Measurements from ENCODE around the gene RBMS3.
"Not testable (repeated sequence)": the region's sequence is repeated elsewhere in the genome, so short reads cannot be mapped to it uniquely, and the experiment has no call there.

Gene RBMS3

GRCh38 chr3:29393946-29394345 lies 113.1 kb downstream of the RBMS3 start:
- DNase-seq = not testable (repeated sequence)

- no peak for DNase-seq
Measured at GRCh38 chr3:29397406-29397805, 116.5 kb downstream of the RBMS3 start.

GRCh38 chr3:29398787-29399186 lies 117.9 kb downstream of the RBMS3 start:
- DNase-seq = no peak

GRCh38 chr3:29406291-29406832 lies 125.5 kb downstream of the RBMS3 start:
- no peak for DNase-seq

- DNase-seq = no peak
Measured at GRCh38 chr3:29408676-29409075, 127.8 kb downstream of the RBMS3 start.

- DNase-seq = no peak
Measured at GRCh38 chr3:29409409-29409808, 128.5 kb downstream of the RBMS3 start.

- DNase-seq = no peak
Measured at GRCh38 chr3:29410220-29410619, 129.3 kb downstream of the RBMS3 start.

GRCh38 chr3:29410660-29411405 lies 130.0 kb downstream of the RBMS3 start:
- no peak for DNase-seq

- no peak for DNase-seq
Measured at GRCh38 chr3:29412110-29412509, 131.2 kb downstream of the RBMS3 start.

GRCh38 chr3:29414468-29415224 lies 133.8 kb downstream of the RBMS3 start:
- DNase-seq = no peak

- DNase-seq = no peak
Measured at GRCh38 chr3:29415482-29416223, 134.8 kb downstream of the RBMS3 start.

GRCh38 chr3:29416514-29416913 lies 135.6 kb downstream of the RBMS3 start:
- DNase-seq = no peak

- no peak for DNase-seq
Measured at GRCh38 chr3:29420106-29420505, 139.2 kb downstream of the RBMS3 start.

- DNase-seq = no peak
Measured at GRCh38 chr3:29426302-29427226, 145.7 kb downstream of the RBMS3 start.

- DNase-seq = no peak
Measured at GRCh38 chr3:29427266-29428103, 146.6 kb downstream of the RBMS3 start.

GRCh38 chr3:29429055-29429679 lies 148.3 kb downstream of the RBMS3 start:
- no peak for DNase-seq

- DNase-seq = peak; percentile 17
Measured at GRCh38 chr3:29430558-29430971, 149.7 kb downstream of the RBMS3 start.

- no peak for DNase-seq
Measured at GRCh38 chr3:29436612-29437323, 155.9 kb downstream of the RBMS3 start.

- DNase-seq = no peak
Measured at GRCh38 chr3:29438580-29438979, 157.7 kb downstream of the RBMS3 start.
